Fibroblast of the aortic adventitia (primary cell): Measurements from ENCODE around the gene ANKLE2. TPM values are rescaled to one million over a fixed set of nuclear protein-coding genes. Genes with fewer than 3 reads are reported as not detected.
A peak's percentile ranks its signal among the peaks of the same experiment; 100 is the strongest.

Experiments
- DNase-seq: peaks from one replicate; pipeline ENCODE4 v3.0.0-alpha.2; 2010; ENCODE audit warnings: low read depth
- H3K4me3 ChIP-seq: 2 replicates; pipeline ENCODE4 v1.5.1; 2011; ENCODE audit warnings: low read depth, mild to moderate bottlenecking, control low read depth, low read length, moderate library complexity
- small RNA-seq: library from RNA; depleted of rRNA; stranded (forward); fragments of <200 nt; gene quantifications from one replicate; pipeline ENCODE3, GENCODE V24; 2012
- total RNA-seq: library from RNA; depleted of rRNA; stranded (reverse); fragments of >200 nt; gene quantifications from 2 replicates; pipeline ENCODE4 v1.2.3, GENCODE V29; 2012; ENCODE audit warnings: low replicate concordance
- TF ChIP-seq, protein P1 (sequence below): IDR thresholded peaks from 2 replicates; pipeline ENCODE4 v1.5.1; 2011; ENCODE audit warnings: mild to moderate bottlenecking, low read length, control low read depth, inconsistent platforms; ENCODE audit not compliant: insufficient read depth

Gene ANKLE2
- total RNA-seq, 1 donor = 68.4 TPM

DNA sequence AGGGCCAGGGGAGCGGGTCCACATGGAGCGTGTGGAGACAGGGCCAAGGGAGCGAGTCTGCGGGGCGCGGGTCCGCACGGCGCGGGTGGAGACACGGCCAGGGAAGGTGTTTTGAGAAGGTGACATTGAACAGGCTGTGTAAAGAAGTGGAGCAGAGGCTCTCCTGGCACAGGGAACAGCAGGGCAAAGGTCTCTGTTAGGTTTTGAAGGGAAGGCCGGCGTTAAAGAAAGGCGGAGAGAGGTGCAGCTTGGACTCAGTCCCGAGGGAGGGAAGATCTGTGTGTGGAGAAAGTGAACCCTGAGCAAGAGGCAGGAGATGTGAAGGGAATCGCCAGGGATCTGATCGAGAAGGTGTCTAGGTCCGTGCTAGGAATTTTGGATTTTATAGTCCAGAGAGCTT, 72.4 kb downstream of the ANKLE2 start:
- H3K4me3 ChIP-seq = peak overlapping the region; percentile 17
- no peak for DNase-seq
- TF ChIP-seq, protein P1, sequence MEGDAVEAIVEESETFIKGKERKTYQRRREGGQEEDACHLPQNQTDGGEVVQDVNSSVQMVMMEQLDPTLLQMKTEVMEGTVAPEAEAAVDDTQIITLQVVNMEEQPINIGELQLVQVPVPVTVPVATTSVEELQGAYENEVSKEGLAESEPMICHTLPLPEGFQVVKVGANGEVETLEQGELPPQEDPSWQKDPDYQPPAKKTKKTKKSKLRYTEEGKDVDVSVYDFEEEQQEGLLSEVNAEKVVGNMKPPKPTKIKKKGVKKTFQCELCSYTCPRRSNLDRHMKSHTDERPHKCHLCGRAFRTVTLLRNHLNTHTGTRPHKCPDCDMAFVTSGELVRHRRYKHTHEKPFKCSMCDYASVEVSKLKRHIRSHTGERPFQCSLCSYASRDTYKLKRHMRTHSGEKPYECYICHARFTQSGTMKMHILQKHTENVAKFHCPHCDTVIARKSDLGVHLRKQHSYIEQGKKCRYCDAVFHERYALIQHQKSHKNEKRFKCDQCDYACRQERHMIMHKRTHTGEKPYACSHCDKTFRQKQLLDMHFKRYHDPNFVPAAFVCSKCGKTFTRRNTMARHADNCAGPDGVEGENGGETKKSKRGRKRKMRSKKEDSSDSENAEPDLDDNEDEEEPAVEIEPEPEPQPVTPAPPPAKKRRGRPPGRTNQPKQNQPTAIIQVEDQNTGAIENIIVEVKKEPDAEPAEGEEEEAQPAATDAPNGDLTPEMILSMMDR = no peak

DNA sequence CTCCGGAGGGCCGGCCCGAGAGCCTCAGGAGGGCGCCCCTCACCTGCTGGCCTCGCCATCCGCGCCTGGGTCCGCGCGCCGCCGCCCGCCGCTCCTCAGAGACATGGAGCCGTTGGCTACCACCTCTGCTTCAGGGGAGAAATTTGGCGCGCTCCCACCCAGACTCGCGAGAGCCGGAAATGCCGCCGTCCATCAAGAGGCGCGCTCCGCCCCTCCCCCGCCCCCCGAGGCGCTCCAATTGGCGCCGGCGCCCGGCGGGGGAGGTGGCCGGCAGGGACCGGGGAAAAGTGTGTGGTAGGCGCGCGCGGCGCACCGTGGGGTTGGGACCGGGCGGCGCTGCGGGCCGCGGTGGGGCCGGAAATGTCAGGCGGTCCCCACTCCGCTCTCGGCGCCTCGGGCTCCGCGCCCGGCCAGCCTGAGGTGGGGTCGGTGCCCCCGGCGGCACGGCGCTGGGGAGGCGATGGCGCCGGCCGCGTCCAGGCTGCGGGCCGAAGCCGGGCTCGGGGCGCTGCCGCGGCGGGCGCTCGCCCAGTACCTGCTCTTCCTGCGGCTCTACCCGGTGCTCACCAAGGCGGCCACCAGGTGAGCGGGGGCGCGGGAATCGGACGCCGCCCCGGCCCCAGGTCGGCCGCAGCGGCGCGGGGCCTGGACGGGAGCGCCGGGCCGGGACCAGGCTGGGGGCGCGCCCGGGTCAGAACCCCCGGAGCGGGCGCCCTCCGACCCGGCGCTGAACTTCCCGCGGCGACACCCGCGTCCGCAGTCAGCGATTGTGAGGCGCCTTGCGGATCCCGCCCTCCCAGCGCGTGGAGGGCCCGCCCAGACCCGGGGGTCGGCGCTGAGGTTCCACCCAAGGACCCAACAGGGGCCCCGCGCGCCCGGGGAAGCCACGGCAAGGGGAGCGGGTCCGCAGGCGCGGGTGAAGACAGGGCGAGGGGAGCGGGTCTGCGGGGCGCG, 74.1 kb downstream of the ANKLE2 start, which contains the start of the genes POLE and PXMP2:
Gene POLE, minus strand, starts transcription at position 132 of the 954 bp plus-strand sequence. Its CDS starts 27 bp downstream, at position 105.
Gene PXMP2, plus strand, starts transcription at position 377 of the 954 bp plus-strand sequence. Its CDS starts 84 bp downstream, at position 461.
- DNase-seq = peak; percentile 92
- H3K4me3 ChIP-seq = peak within 1 kb of the TSS; percentile 69
- TF ChIP-seq, protein P1 = no peak

GRCh38 chr12:132686825-132687210, 74.8 kb downstream of the ANKLE2 start:
- DNase-seq = no peak
- TF ChIP-seq, protein P1 = no peak
- H3K4me3 ChIP-seq = peak overlapping the region; percentile 68

DNA sequence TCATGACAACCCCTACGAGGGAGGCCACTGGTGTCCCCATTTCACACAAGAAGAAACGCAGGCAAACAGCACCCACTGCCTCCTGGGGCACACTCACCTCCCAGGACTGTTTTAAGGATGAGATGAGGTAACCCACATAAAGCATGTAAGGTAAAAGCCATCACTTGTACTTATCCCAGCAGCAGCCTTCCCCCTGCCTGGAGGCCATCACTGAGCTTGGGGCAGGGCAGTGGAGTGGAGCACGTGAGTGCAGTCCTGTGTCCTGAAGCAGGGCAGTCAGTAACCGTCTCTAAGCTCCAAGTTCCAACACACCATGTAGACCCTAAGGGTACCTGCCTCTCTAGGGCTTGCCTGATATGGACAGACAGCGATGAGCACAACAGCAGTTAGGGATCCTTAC, 76.2 kb downstream of the ANKLE2 start:
- TF ChIP-seq, protein P1 = no peak
- H3K4me3 ChIP-seq = peak overlapping the region; percentile 9
- no peak for DNase-seq

GRCh38 chr12:132677492-132677891, 84.1 kb downstream of the ANKLE2 start:
- no peak for DNase-seq
- TF ChIP-seq, protein P1 = no peak
- no peak overlapping the region for H3K4me3 ChIP-seq

DNA sequence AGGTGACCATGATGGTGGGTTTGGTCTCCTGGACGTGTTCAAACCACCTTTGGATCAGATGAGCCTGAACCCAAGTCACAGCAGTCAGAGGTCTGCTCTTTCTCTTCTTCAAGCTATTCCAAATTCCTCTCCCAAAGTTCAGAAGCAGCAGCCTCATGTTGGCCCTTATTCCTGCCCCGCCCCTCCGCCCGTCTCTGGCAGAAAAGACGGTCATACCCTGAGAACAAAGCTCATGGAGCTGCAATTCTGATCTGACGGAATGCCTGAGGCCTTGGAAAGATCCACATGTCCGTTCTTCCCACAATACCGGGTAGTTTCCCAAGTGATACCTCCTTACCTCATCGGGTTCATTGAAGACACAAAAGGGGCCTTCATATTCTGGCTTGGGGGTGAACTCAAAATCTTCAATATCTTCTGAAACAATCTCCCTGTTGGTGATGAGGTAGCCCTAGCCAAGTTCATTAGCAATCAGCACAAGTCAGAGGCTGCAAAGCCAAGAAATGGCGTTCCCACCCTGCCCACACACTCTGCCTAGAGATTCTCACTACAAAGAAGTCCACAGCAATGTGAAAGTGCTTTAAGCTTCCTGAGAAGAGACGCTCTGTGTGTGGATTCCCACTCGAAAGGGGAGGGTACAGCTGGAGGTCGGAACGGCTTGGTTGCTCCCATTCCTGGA, 85.7 kb downstream of the ANKLE2 start:
- TF ChIP-seq, protein P1 = no peak
- DNase-seq = no peak
- H3K4me3 ChIP-seq = no peak overlapping the region

Small RNA genes within 50 kb of the gene (small RNA-seq; reads per million reads assigned to genes)
- gene RNA5SP379 = not detected

Other genes with a start within 250 kb of the ANKLE2 start
- not detected in 2 replicates for gene LRCOL1, start 151.2 kb downstream of the ANKLE2 start, total RNA-seq
- gene P2RX2, start 143.1 kb downstream of the ANKLE2 start, total RNA-seq = not detected in 2 replicates
- gene POLE, start 74.5 kb downstream of the ANKLE2 start, total RNA-seq = 15.0 and 37.4 TPM in 2 replicates
- 19.2 and 21.8 TPM in 2 replicates for gene PXMP2, start 74.2 kb downstream of the ANKLE2 start, total RNA-seq
- 1.6 and 22.4 TPM in 2 replicates for gene PGAM5, start 51.0 kb downstream of the ANKLE2 start, total RNA-seq
- gene GOLGA3, start 67.0 kb upstream of the ANKLE2 start, total RNA-seq = 88.3 and 104 TPM in 2 replicates
- gene CHFR, start 125.8 kb upstream of the ANKLE2 start, total RNA-seq = 24.3 and 41.9 TPM in 2 replicates
- 14.6 and 18.3 TPM in 2 replicates for gene ZNF605, start 194.5 kb upstream of the ANKLE2 start, total RNA-seq
- gene ZNF26, start 224.5 kb upstream of the ANKLE2 start, total RNA-seq = 14.0 and 27.6 TPM in 2 replicates